Endothelial cell of umbilical vein (primary cell): ENCODE results near the gene MAG. TPM values are rescaled to one million over a fixed set of nuclear protein-coding genes. Genes with fewer than 3 reads are reported as not detected.

Experiments
- Bru-seq: library from RNA; stranded (reverse); fragments of 400-500 nt; gene quantifications from one replicate; lab custom pipeline; 2021; lab: Mats Ljungman, UMichigan
- BruChase-seq, 2 experiments: library from RNA; stranded (reverse); fragments of 400-500 nt; gene quantifications; one replicate each; lab custom pipeline; 2021; lab: Mats Ljungman, UMichigan
- BruUV-seq: library from RNA; stranded (reverse); fragments of 400-500 nt; replicated peaks from 2 replicates; lab custom pipeline; 2021; lab: Mats Ljungman, UMichigan
- CTCF ChIA-PET: fragments of 300-600, 350-600 bp; sonication (Branson Sonifier 250); formaldehyde crosslinking; loops from one replicate; lab custom pipeline; 2021; ENCODE audit warnings: antibody characterized with exemption, inconsistent platforms; lab: Charles Lee
- POLR2A ChIA-PET: fragments of 300-600, 350-600 bp; sonication (Branson Sonifier 250); formaldehyde crosslinking; loops from one replicate; lab custom pipeline; 2021; ENCODE audit warnings: antibody characterized with exemption, inconsistent platforms; lab: Charles Lee
- DNase-seq: peaks from one replicate; pipeline ENCODE4 v3.0.0-alpha.2; 2011; ENCODE audit warnings: low read depth, low spot score
- FAIRE-seq: peaks from 2 replicates; lab custom pipeline; 2011; peaks lifted over from hg19 to GRCh38; lab: Jason Lieb, UNC
- H2AFZ ChIP-seq: 2 replicates; pipeline ENCODE4 v1.6.0; 2012; ENCODE audit warnings: low read depth, low read length, control low read depth, inconsistent platforms
- H3K27ac ChIP-seq: 2 replicates; pipeline ENCODE4 v1.5.1; 2011; ENCODE audit warnings: low read depth, mild to moderate bottlenecking, control low read depth, low read length, moderate library complexity; ENCODE audit not compliant: insufficient read depth
- H3K27me3 ChIP-seq, 2 experiments: 2 replicates each; pipeline versions ENCODE4 v1.6.0 to v1.6.1; 2011; ENCODE audit warnings: low read length in 2 of 2, mixed read lengths in 1 of 2; ENCODE audit not compliant: control insufficient read depth in 2 of 2, insufficient read depth in 2 of 2
- H3K36me3 ChIP-seq, 2 experiments: 2 replicates in 1 of 2; 3 replicates in 1 of 2; pipeline ENCODE4 v1.5.1; 2011; ENCODE audit warnings: low read length in 2 of 2, mild to moderate bottlenecking in 1 of 2, moderate library complexity in 1 of 2; ENCODE audit not compliant: control insufficient read depth in 2 of 2, insufficient read depth in 2 of 2; ENCODE audit errors: extremely low read depth in 1 of 2
- H3K4me1 ChIP-seq: 3 replicates; pipeline ENCODE4 v1.5.1; 2011; ENCODE audit warnings: mild to moderate bottlenecking, low read length; ENCODE audit not compliant: control insufficient read depth, insufficient read depth; ENCODE audit errors: extremely low read depth
- H3K4me2 ChIP-seq: 2 replicates; pipeline ENCODE4 v1.6.1; 2011; ENCODE audit warnings: low read length, control low read depth, mixed read lengths; ENCODE audit not compliant: insufficient read depth
- H3K4me3 ChIP-seq, 3 experiments: fragments of 200-600 bp in 1 of 3; sonication (generic), shearing (Covaris generic) in 1 of 3; replicated peaks in 1 of 3; 2 replicates each; pipeline ENCODE4 v1.5.1; 2011 to 2016; ENCODE audit warnings: control low read depth in 3 of 3, low read length in 3 of 3, mild to moderate bottlenecking in 2 of 3, inconsistent platforms in 1 of 3, low read depth in 1 of 3, moderate library complexity in 1 of 3; ENCODE audit not compliant: insufficient read depth in 1 of 3
- H3K79me2 ChIP-seq: 2 replicates; pipeline ENCODE4 v1.6.0; 2012; ENCODE audit warnings: low read length, inconsistent platforms; ENCODE audit not compliant: control insufficient read depth, insufficient read depth
- H3K9ac ChIP-seq: replicated peaks from 2 replicates; pipeline ENCODE3; 2011; ENCODE audit warnings: low read length, control low read depth; ENCODE audit not compliant: insufficient read depth; ENCODE audit errors: extremely low read depth
- H3K9me1 ChIP-seq: replicated peaks from 3 replicates; pipeline ENCODE4 v1.6.0; 2011; ENCODE audit warnings: mild to moderate bottlenecking, low read length; ENCODE audit not compliant: control insufficient read depth, insufficient read depth; ENCODE audit errors: extremely low read depth
- H3K9me3 ChIP-seq: replicated peaks from 2 replicates; pipeline ENCODE4 v1.5.1; 2012; ENCODE audit warnings: low read length, inconsistent platforms; ENCODE audit not compliant: control insufficient read depth, insufficient read depth
- H4K20me1 ChIP-seq: replicated peaks from 2 replicates; pipeline ENCODE3; 2011; ENCODE audit warnings: mild to moderate bottlenecking, low read length; ENCODE audit not compliant: control insufficient read depth, insufficient read depth; ENCODE audit errors: extremely low read depth
- EZH2 ChIP-seq: IDR thresholded peaks from 2 replicates; pipeline ENCODE4 v1.6.1; 2012; ENCODE audit warnings: borderline replicate concordance, low read depth, mild to moderate bottlenecking, moderate library complexity, low read length, inconsistent platforms; ENCODE audit not compliant: severe bottlenecking
- FOS ChIP-seq: IDR thresholded peaks from 2 replicates; pipeline ENCODE4 v1.6.1; 2011; ENCODE audit warnings: mild to moderate bottlenecking, low read length, moderate library complexity, borderline replicate concordance; ENCODE audit not compliant: insufficient read depth
- GATA2 ChIP-seq: IDR thresholded peaks from 2 replicates; pipeline ENCODE4 v1.7.0; 2011; ENCODE audit warnings: low read depth, mild to moderate bottlenecking, moderate library complexity, mixed read lengths, low read length; ENCODE audit not compliant: insufficient read length, insufficient read depth
- JUN ChIP-seq: IDR thresholded peaks from 2 replicates; pipeline ENCODE4 v1.6.1; 2011; ENCODE audit warnings: borderline replicate concordance, low read depth; ENCODE audit not compliant: insufficient read length, insufficient read depth
- MYC ChIP-seq: IDR thresholded peaks from one replicate; pipeline ENCODE4 v1.6.1; 2011; ENCODE audit warnings: mild to moderate bottlenecking, low read depth, low read length
- POLR2A ChIP-seq: IDR thresholded peaks from 2 replicates; pipeline ENCODE4 v1.6.1; 2012; ENCODE audit warnings: low read depth, mild to moderate bottlenecking, control low read depth, low read length
- POLR2AphosphoS5 ChIP-seq: IDR thresholded peaks from 2 replicates; pipeline ENCODE4 v1.6.1; 2012; ENCODE audit warnings: low read depth, mild to moderate bottlenecking, control low read depth, low read length, moderate library complexity; ENCODE audit not compliant: insufficient read depth
- dilution Hi-C: fragments of 300-500 bp; cut with MboI; formaldehyde crosslinking; loops from one replicate; pipeline ENCODE4 v1.15.0; 2019; ENCODE audit warnings: low sequenced_read_pairs; ENCODE audit not compliant: extremely low pct_ligation_motif_present
- intact Hi-C: fragments of 100-400 bp; cut with micrococcal nuclease; formaldehyde crosslinking; loops from one replicate; pipeline ENCODE4 v1.10.0; 2022
- long read RNA-seq: library from polyadenylated mRNA; stranded (forward); transcript quantifications from one replicate; pipeline ENCODE4 v2.0.0, GENCODE V29; 2021
- polyA minus RNA-seq, 3 experiments: library from RNA; depleted of rRNA, polyadenylated mRNA; stranded (reverse); fragments of >200 nt; gene quantifications; 1 replicate in 1 of 3; 2 replicates in 2 of 3; pipeline ENCODE4 v1.2.3, GENCODE V29; 2011
- polyA plus RNA-seq, 4 experiments: library from polyadenylated mRNA; depleted of rRNA in 3 of 4; stranded (reverse) in 3 of 4; unstranded in 1 of 4; fragments of >200 nt; gene quantifications; 2 replicates each; pipeline versions ENCODE4 v1.2.1 to v1.2.3, GENCODE V29; 2011 to 2012; ENCODE audit warnings: missing spikeins in 1 of 4
- total RNA-seq: library from RNA; stranded (reverse); gene quantifications from 2 replicates; pipeline ENCODE4 v1.2.3, GENCODE V29; 2021
- TF ChIP-seq, protein P1 (sequence below), 2 donors: IDR thresholded peaks; 1 replicate in 1 of 2; 2 replicates in 1 of 2; pipeline ENCODE4 v1.5.1; 2011; ENCODE audit warnings: low read length in 2 of 2, mild to moderate bottlenecking in 2 of 2, moderate library complexity in 2 of 2, control low read depth in 1 of 2, inconsistent platforms in 1 of 2, low read depth in 1 of 2; ENCODE audit not compliant: insufficient read depth in 1 of 2; ENCODE audit errors: extremely low read depth in 1 of 2
- TF ChIP-seq, protein P2 (sequence below): IDR thresholded peaks from 2 replicates; pipeline ENCODE4 v1.6.1; 2011; ENCODE audit not compliant: insufficient read depth, insufficient read length

Gene MAG, protein sequence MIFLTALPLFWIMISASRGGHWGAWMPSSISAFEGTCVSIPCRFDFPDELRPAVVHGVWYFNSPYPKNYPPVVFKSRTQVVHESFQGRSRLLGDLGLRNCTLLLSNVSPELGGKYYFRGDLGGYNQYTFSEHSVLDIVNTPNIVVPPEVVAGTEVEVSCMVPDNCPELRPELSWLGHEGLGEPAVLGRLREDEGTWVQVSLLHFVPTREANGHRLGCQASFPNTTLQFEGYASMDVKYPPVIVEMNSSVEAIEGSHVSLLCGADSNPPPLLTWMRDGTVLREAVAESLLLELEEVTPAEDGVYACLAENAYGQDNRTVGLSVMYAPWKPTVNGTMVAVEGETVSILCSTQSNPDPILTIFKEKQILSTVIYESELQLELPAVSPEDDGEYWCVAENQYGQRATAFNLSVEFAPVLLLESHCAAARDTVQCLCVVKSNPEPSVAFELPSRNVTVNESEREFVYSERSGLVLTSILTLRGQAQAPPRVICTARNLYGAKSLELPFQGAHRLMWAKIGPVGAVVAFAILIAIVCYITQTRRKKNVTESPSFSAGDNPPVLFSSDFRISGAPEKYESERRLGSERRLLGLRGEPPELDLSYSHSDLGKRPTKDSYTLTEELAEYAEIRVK
- total RNA-seq (not detected in 2 replicates), polyA plus RNA-seq (not detected in 2 replicates), polyA minus RNA-seq (not detected in 2 replicates), Bru-seq, nascent RNA (not detected), BruChase-seq, experiment 1, labeled RNA remaining after a 6-hour chase (not detected), BruChase-seq, experiment 2, labeled RNA remaining after a 2-hour chase (not detected)
- not detected in 2 replicates for polyA plus RNA-seq (2011; cell fraction: cytosol; rRNA removed)
- not detected in 2 replicates for polyA plus RNA-seq (2011; cell fraction: nucleus; rRNA removed)
- polyA plus RNA-seq (2012): not detected in 2 replicates
- polyA minus RNA-seq (2011; cell fraction: cytosol; rRNA and poly(A)+ RNA removed): not detected
- polyA minus RNA-seq (2011; cell fraction: nucleus; rRNA and poly(A)+ RNA removed): not detected in 2 replicates
- long read RNA-seq: 0 reads

DNA sequence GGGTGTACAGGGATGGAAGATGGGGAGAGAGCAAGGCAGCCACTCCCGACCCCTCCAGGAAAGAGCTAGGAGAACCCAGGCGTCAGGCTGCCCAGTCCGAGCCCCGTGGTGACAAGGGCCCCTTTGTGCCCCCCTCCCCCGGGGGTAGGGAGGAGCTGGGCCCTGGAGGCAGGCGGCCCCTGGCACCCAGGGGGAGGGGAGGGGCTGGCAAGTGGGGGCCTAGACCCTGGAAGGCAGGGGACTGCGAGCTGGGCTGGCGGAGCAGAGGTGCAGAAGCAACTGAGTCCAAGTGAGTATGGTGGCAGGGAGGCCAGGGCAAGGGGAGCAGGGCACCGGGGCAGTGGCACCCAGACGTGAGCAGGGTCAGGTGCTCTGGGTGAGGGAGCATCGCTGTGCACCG is at the start of gene MAG:
Gene MAG, plus strand, starts transcription at position 246 of the 400 bp plus-strand sequence. CDS start 3,248 bp downstream, outside the sequence.
- FAIRE-seq: no peak
- CTCF ChIA-PET: no interaction called here
- no peaks in the 10 kb centered on the region for H3K9me3 ChIP-seq
- no peak within 1 kb of the TSS for H3K4me3 ChIP-seq
- dilution Hi-C loops (no loop called here), intact Hi-C loops (no loop called here)
- H3K27ac ChIP-seq: no peak within 1 kb of the TSS
- no peak for TF ChIP-seq POLR2AphosphoS5
- no peak for TF ChIP-seq MYC
- TF ChIP-seq, protein P1, sequence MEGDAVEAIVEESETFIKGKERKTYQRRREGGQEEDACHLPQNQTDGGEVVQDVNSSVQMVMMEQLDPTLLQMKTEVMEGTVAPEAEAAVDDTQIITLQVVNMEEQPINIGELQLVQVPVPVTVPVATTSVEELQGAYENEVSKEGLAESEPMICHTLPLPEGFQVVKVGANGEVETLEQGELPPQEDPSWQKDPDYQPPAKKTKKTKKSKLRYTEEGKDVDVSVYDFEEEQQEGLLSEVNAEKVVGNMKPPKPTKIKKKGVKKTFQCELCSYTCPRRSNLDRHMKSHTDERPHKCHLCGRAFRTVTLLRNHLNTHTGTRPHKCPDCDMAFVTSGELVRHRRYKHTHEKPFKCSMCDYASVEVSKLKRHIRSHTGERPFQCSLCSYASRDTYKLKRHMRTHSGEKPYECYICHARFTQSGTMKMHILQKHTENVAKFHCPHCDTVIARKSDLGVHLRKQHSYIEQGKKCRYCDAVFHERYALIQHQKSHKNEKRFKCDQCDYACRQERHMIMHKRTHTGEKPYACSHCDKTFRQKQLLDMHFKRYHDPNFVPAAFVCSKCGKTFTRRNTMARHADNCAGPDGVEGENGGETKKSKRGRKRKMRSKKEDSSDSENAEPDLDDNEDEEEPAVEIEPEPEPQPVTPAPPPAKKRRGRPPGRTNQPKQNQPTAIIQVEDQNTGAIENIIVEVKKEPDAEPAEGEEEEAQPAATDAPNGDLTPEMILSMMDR (IDR thresholded peaks at IDR 0.05; ENCODE audit: extremely low read depth in 1 of 2, insufficient read depth in 1 of 2, low read depth in 1 of 2, low read length in 2 of 2): no peak
- TF ChIP-seq POLR2A: no peak
- TF ChIP-seq, protein P2, sequence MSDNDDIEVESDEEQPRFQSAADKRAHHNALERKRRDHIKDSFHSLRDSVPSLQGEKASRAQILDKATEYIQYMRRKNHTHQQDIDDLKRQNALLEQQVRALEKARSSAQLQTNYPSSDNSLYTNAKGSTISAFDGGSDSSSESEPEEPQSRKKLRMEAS: no peak
- TF ChIP-seq EZH2: no peak
- no peak for TF ChIP-seq FOS
- no peak for TF ChIP-seq GATA2
- TF ChIP-seq JUN: no peak
- no peaks in the 10 kb centered on the region for H3K27me3 ChIP-seq
- no peaks in the 10 kb centered on the region for H3K9me1 ChIP-seq
- H4K20me1 ChIP-seq: no peaks in the 10 kb centered on the region
- H3K9ac ChIP-seq: no peak within 1 kb of the TSS
- BruUV-seq: no TSS peak
- no peaks in the 10 kb centered on the region for H3K4me1 ChIP-seq
- POLR2A ChIA-PET: no interaction called here
- no peaks in the 10 kb centered on the region for H3K79me2 ChIP-seq
- no peak within 1 kb of the TSS for H2AFZ ChIP-seq
- DNase-seq: no peak
- no peak within 1 kb of the TSS for H3K4me2 ChIP-seq
- no peaks in the 10 kb centered on the region for H3K36me3 ChIP-seq
